ENCODE measurements around the gene CDC20B. TPM values are rescaled to one million over a fixed set of nuclear protein-coding genes. Genes with fewer than 3 reads are reported as not detected.

Gene CDC20B
- total and polyA plus RNA-seq, 2 of the 8 experiments (the other 6 are each of a cell fraction or from before 2014, with no cell fraction given): 0.06 TPM; not detected in 1

- TF ChIP-seq POU5F1 (IDR thresholded peaks at IDR 0.05; ENCODE audit: low read depth, low read length) (no peak), EP300 (IDR thresholded peaks at IDR 0.05; ENCODE audit: borderline replicate concordance in 1 of 2, low read depth in 2 of 2, low read length in 2 of 2) (no peak), SP1 (IDR thresholded peaks at IDR 0.05; ENCODE audit: low read depth, low read length) (no peak), KDM4A (IDR thresholded peaks at IDR 0.05; ENCODE audit: low read depth, low read length, severe bottlenecking) (no peak)
These were observed 67.9 kb downstream of the CDC20B start (continued) for GRCh38 chr5:55104946-55105701.

Measured in H1 (cell line).